IMR-90 (cell line): ENCODE data around the gene TMEM95. TPM values are rescaled to one million over a fixed set of nuclear protein-coding genes. Genes with fewer than 3 reads are reported as not detected.

ENCODE experiments used
- ATAC-seq: fragments of 200-7000 bp; cut with Tn5 transposase; 2 replicates; pipeline ENCODE4 v1.9.1; 2020; ENCODE audit warnings: low read depth, mild to moderate bottlenecking, moderate library complexity
- BruUV-seq: library from RNA; stranded (reverse); fragments of 400-500 nt; replicated peaks from 2 replicates; lab custom pipeline; 2021; lab: Mats Ljungman, UMichigan
- CTCF ChIA-PET: fragments of 300-600 bp; formaldehyde crosslinking; extraction: SDS; loops from one replicate; lab custom pipeline; 2021; ENCODE audit warnings: antibody characterized with exemption; lab: Yijun Ruan, JAX
- POLR2A ChIA-PET: fragments of 300-600 bp; sonication (Branson Sonifier 250); formaldehyde crosslinking; loops from one replicate; lab custom pipeline; 2022; ENCODE audit warnings: antibody characterized with exemption; ENCODE audit not compliant: unreplicated experiment; lab: Charles Lee
- DNase-seq: peaks from one replicate; pipeline ENCODE4 v3.0.0; 2013
- H2AFZ ChIP-seq: replicated peaks from 2 replicates; pipeline ENCODE3; 2013; ENCODE audit warnings: low read length, mild to moderate bottlenecking; ENCODE audit not compliant: poor library complexity
- H2AK5ac ChIP-seq: 2 replicates; pipeline ENCODE4 v1.6.1; 2013; ENCODE audit warnings: low read depth, low read length, inconsistent platforms
- H2AK9ac ChIP-seq: replicated peaks from 2 replicates; pipeline ENCODE3; 2013; ENCODE audit warnings: mild to moderate bottlenecking, low read depth, low read length, moderate library complexity; ENCODE audit not compliant: poor library complexity
- H2BK120ac ChIP-seq: 2 replicates; pipeline ENCODE4 v1.6.1; 2013; ENCODE audit warnings: low read depth, low read length, inconsistent platforms
- H2BK15ac ChIP-seq: 3 replicates; pipeline ENCODE4 v1.6.1; 2013; ENCODE audit warnings: low read depth, low read length, inconsistent platforms
- H2BK20ac ChIP-seq: 2 replicates; pipeline ENCODE4 v1.6.1; 2013; ENCODE audit warnings: low read depth, mild to moderate bottlenecking, inconsistent platforms, low read length, moderate library complexity
- H2BK5ac ChIP-seq: 2 replicates; pipeline ENCODE4 v1.6.1; 2013; ENCODE audit warnings: mild to moderate bottlenecking, low read depth, low read length, inconsistent platforms; ENCODE audit not compliant: poor library complexity, severe bottlenecking
- H3K14ac ChIP-seq: replicated peaks from 2 replicates; pipeline ENCODE4 v1.6.1; 2013; ENCODE audit warnings: low read depth, low read length, inconsistent platforms
- H3K18ac ChIP-seq: 2 replicates; pipeline ENCODE4 v1.6.1; 2013; ENCODE audit warnings: low read depth, low read length, control low read depth
- H3K23ac ChIP-seq: 2 replicates; pipeline ENCODE4 v1.6.1; 2013; ENCODE audit warnings: low read depth, low read length, inconsistent platforms
- H3K27ac ChIP-seq: 2 replicates; pipeline ENCODE4 v1.5.1; 2013; ENCODE audit warnings: mild to moderate bottlenecking, control low read depth, low read length; ENCODE audit not compliant: insufficient read depth
- H3K27me3 ChIP-seq: 2 replicates; pipeline ENCODE4 v1.6.1; 2013; ENCODE audit warnings: low read length; ENCODE audit not compliant: control insufficient read depth, insufficient read depth
- H3K36me3 ChIP-seq: 2 replicates; pipeline ENCODE4 v1.6.1; 2013; ENCODE audit warnings: low read length, mixed read lengths; ENCODE audit not compliant: control insufficient read depth, insufficient read depth
- H3K4ac ChIP-seq: 2 replicates; pipeline ENCODE4 v1.6.1; 2013; ENCODE audit warnings: low read depth, low read length, inconsistent platforms
- H3K4me1 ChIP-seq: 2 replicates; pipeline ENCODE4 v1.6.1; 2013; ENCODE audit warnings: low read length, mixed read lengths; ENCODE audit not compliant: control insufficient read depth, insufficient read depth
- H3K4me2 ChIP-seq: 2 replicates; pipeline ENCODE4 v1.6.1; 2013; ENCODE audit warnings: low read depth, mild to moderate bottlenecking, control low read depth, low read length, moderate library complexity
- H3K4me3 ChIP-seq: 2 replicates; pipeline ENCODE4 v1.5.1; 2013; ENCODE audit warnings: low read depth, mild to moderate bottlenecking, control low read depth, low read length, moderate library complexity; ENCODE audit not compliant: insufficient read depth
- H3K56ac ChIP-seq: 2 replicates; pipeline ENCODE4 v1.6.1; 2013; ENCODE audit warnings: low read length, inconsistent platforms; ENCODE audit not compliant: insufficient read depth; ENCODE audit errors: extremely low read depth
- H3K79me1 ChIP-seq, 2 experiments: 2 replicates each; pipeline ENCODE4 v1.6.1; 2013; ENCODE audit warnings: low read length in 2 of 2, inconsistent platforms in 1 of 2, low read depth in 1 of 2
- H3K9ac ChIP-seq: 2 replicates; pipeline ENCODE4 v1.6.1; 2013; ENCODE audit warnings: low read depth, low read length, control low read depth
- H3K9me1 ChIP-seq: 2 replicates; pipeline ENCODE4 v1.6.1; 2013; ENCODE audit warnings: low read length, inconsistent platforms; ENCODE audit not compliant: insufficient read depth
- H3K9me3 ChIP-seq: 2 replicates; pipeline ENCODE4 v1.6.1; 2013; ENCODE audit warnings: low read length; ENCODE audit not compliant: control insufficient read depth, insufficient read depth
- H4K20me1 ChIP-seq: 2 replicates; pipeline ENCODE4 v1.6.1; 2013; ENCODE audit warnings: low read length, inconsistent platforms; ENCODE audit not compliant: insufficient read depth
- H4K5ac ChIP-seq: 2 replicates; pipeline ENCODE4 v1.6.1; 2013; ENCODE audit warnings: mild to moderate bottlenecking, low read depth, low read length, control low read depth
- H4K8ac ChIP-seq, 2 experiments: 2 replicates each; pipeline ENCODE4 v1.6.1; 2013; ENCODE audit warnings: low read depth in 2 of 2, low read length in 2 of 2, control low read depth in 1 of 2, inconsistent platforms in 1 of 2
- H4K91ac ChIP-seq: 2 replicates; pipeline ENCODE4 v1.6.1; 2013; ENCODE audit warnings: low read depth, low read length, inconsistent platforms; ENCODE audit not compliant: insufficient read depth
- ELK1 ChIP-seq: fragments of 150-350 bp; IDR thresholded peaks from 2 replicates; pipeline ENCODE4 v1.6.1; 2016; ENCODE audit warnings: low read depth, mild to moderate bottlenecking, low read length, moderate library complexity, borderline replicate concordance
- FOS ChIP-seq: fragments of 150-350 bp; IDR thresholded peaks from 2 replicates; pipeline ENCODE4 v1.6.1; 2016; ENCODE audit warnings: low read depth, low read length
- MXI1 ChIP-seq: IDR thresholded peaks from 2 replicates; pipeline ENCODE4 v1.6.1; 2012; ENCODE audit warnings: low read depth, mild to moderate bottlenecking, low read length, moderate library complexity, borderline replicate concordance
- NFE2L2 ChIP-seq: fragments of 150-350 bp; IDR thresholded peaks from 2 replicates; pipeline ENCODE4 v1.6.1; 2016; ENCODE audit warnings: low read depth, mild to moderate bottlenecking, low read length
- RCOR1 ChIP-seq: IDR thresholded peaks from 2 replicates; pipeline ENCODE4 v1.6.1; 2012; ENCODE audit warnings: mild to moderate bottlenecking, low read length, improper control_type of control experiment; ENCODE audit not compliant: insufficient replicate concordance
- USF2 ChIP-seq: fragments of 150-350 bp; IDR thresholded peaks from 2 replicates; pipeline ENCODE4 v1.6.1; 2017; ENCODE audit warnings: mild to moderate bottlenecking, antibody characterized with exemption, low read length, low read depth
- WGBS, 2 experiments: methylation state at CpG; one replicate each; pipeline versions ENCODE4 v1.1.5 to v1.1.7; 2013; ENCODE audit warnings: missing lambda C conversion rate in 2 of 2; ENCODE audit not compliant: insufficient read length in 1 of 2; ENCODE audit errors: extremely low coverage in 2 of 2; 5-methylcytosine and 5-hydroxymethylcytosine counted together
- dilution Hi-C: fragments of 300-500 bp; cut with HindIII; formaldehyde crosslinking; loops from one replicate; pipeline ENCODE4 v1.14.3; 2018; ENCODE audit warnings: low sequenced_read_pairs; ENCODE audit not compliant: unreplicated experiment
- in situ Hi-C: fragments of 300-500 bp; cut with MboI; formaldehyde crosslinking; loops from 3 replicates; pipeline ENCODE4 v1.14.3; 2019; ENCODE audit warnings: low sequenced_read_pairs, inconsistent platforms, mixed read lengths
- intact Hi-C: fragments of 100-400 bp; cut with micrococcal nuclease; formaldehyde crosslinking; loops from 2 replicates; pipeline ENCODE4 v1.10.0; 2022
- polyA plus RNA-seq, 3 experiments: library from polyadenylated mRNA; depleted of rRNA; stranded (reverse); fragments of >200 nt; gene quantifications; 2 replicates each; pipeline ENCODE4 v1.2.3, GENCODE V29; 2012; ENCODE audit warnings: low replicate concordance in 1 of 3
- total RNA-seq: library from RNA; depleted of rRNA; stranded (reverse); fragments of >200 nt; gene quantifications from 2 replicates; pipeline ENCODE4 v1.2.3, GENCODE V29; 2012

The TMEM95 gene
- total and polyA plus RNA-seq, 2 of the 4 experiments (the other 2 are of a cell fraction), result not detected

- TF ChIP-seq FOS (no peak), USF2 (no peak), MXI1 (no peak), RCOR1 (no peak), NFE2L2 (no peak)
These were observed 29.9 kb upstream of the TMEM95 start (continued) for GRCh38 chr17:7325031-7325528.

- Histone ChIP-seq H4K5ac (no peak overlapping the region), H3K27me3 (no peaks in the 10 kb centered on the region), H3K18ac (no peak overlapping the region), H2BK120ac (no peak overlapping the region), H3K56ac (no peak overlapping the region), H2AFZ (no peak overlapping the region), H3K14ac (no peak overlapping the region), H3K23ac (no peak overlapping the region), H3K4ac (no peak overlapping the region), H3K4me1 (peaks cover 5% of the 10 kb centered on the region; the same call in 1 of the 2 replicates), H3K9ac (no peak overlapping the region), H4K20me1 (peaks cover 7% of the 10 kb centered on the region), H3K9me3 (no peaks in the 10 kb centered on the region), H2BK20ac (no peak overlapping the region), H4K91ac (no peak overlapping the region), H2BK5ac (no peak overlapping the region), H2AK9ac (no peak overlapping the region), H3K9me1 (peaks cover 6% of the 10 kb centered on the region; the same call in 1 of the 2 replicates), H3K27ac (no peak overlapping the region), H3K4me3 (no peak overlapping the region), H2BK15ac (no peak overlapping the region), H3K36me3 (peaks cover 45% of the 10 kb centered on the region), H3K79me1 (peaks cover 10 to 29% of the 10 kb centered on the region in 2 experiments; a peak in 3 of 4 replicates), H3K4me2 (no peak overlapping the region), H4K8ac (no peak overlapping the region), H2AK5ac (no peak overlapping the region)
- WGBS, 2 experiments, result no CpG with 5 or more reads among the region's 11 CpGs
- no TSS peak for BruUV-seq
- ChIA-PET POLR2A (no interaction called here), CTCF (no interaction called here)
- no peak for ATAC-seq
- in situ Hi-C loops (no loop called here), intact Hi-C loops (loop anchor here (10.0 kb wide), 1 partner anchor 239 kb away; the partner anchor contains the start of gene SENP3), dilution Hi-C loops (no loop called here)
- TF ChIP-seq RCOR1 (no peak), ELK1 (no peak), MXI1 (no peak)
- no peak for DNase-seq
These were observed 28.8 kb upstream of the TMEM95 start for GRCh38 chr17:7326186-7326585.
